Endothelial cell of umbilical vein (primary cell): ENCODE measurements around the gene SRGAP3.

Experiments used
- EZH2 ChIP-seq: IDR thresholded peaks from 2 replicates; pipeline ENCODE4 v1.6.1; 2012; ENCODE audit warnings: borderline replicate concordance, low read depth, mild to moderate bottlenecking, moderate library complexity, low read length, inconsistent platforms; ENCODE audit not compliant: severe bottlenecking
- POLR2AphosphoS5 ChIP-seq: IDR thresholded peaks from 2 replicates; pipeline ENCODE4 v1.6.1; 2012; ENCODE audit warnings: low read depth, mild to moderate bottlenecking, control low read depth, low read length, moderate library complexity; ENCODE audit not compliant: insufficient read depth
- TF ChIP-seq, protein P1 (sequence below): IDR thresholded peaks from 2 replicates; pipeline ENCODE4 v1.6.1; 2011; ENCODE audit not compliant: insufficient read depth, insufficient read length
- TF ChIP-seq, protein P2 (sequence below), 2 donors: IDR thresholded peaks; 1 replicate in 1 of 2; 2 replicates in 1 of 2; pipeline ENCODE4 v1.5.1; 2011; ENCODE audit warnings: low read length in 2 of 2, mild to moderate bottlenecking in 2 of 2, moderate library complexity in 2 of 2, control low read depth in 1 of 2, inconsistent platforms in 1 of 2, low read depth in 1 of 2; ENCODE audit not compliant: insufficient read depth in 1 of 2; ENCODE audit errors: extremely low read depth in 1 of 2

DNA sequence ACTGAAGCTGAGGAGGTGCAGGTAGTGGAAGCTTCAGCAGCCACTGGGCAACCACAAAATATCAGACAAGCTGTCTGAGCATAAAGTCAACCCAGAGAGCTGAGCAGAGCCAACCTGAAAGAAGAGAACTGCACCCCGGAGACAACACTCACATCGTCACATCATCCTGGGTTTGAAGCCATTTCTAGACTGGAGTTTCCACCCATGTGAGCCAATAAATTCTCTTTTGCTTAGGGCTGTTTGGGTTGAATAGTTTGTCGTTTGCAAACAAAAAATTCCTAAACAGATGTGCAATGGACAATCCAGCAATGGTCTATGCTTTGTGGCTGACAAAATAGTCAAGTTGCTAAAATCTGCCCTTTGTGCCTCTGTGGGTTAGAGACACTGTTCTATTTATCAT lies 270.9 kb downstream of the SRGAP3 start:
- TF ChIP-seq, protein P1, sequence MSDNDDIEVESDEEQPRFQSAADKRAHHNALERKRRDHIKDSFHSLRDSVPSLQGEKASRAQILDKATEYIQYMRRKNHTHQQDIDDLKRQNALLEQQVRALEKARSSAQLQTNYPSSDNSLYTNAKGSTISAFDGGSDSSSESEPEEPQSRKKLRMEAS, result no peak
- TF ChIP-seq EZH2 (no peak), POLR2AphosphoS5 (no peak)
- TF ChIP-seq, protein P2, sequence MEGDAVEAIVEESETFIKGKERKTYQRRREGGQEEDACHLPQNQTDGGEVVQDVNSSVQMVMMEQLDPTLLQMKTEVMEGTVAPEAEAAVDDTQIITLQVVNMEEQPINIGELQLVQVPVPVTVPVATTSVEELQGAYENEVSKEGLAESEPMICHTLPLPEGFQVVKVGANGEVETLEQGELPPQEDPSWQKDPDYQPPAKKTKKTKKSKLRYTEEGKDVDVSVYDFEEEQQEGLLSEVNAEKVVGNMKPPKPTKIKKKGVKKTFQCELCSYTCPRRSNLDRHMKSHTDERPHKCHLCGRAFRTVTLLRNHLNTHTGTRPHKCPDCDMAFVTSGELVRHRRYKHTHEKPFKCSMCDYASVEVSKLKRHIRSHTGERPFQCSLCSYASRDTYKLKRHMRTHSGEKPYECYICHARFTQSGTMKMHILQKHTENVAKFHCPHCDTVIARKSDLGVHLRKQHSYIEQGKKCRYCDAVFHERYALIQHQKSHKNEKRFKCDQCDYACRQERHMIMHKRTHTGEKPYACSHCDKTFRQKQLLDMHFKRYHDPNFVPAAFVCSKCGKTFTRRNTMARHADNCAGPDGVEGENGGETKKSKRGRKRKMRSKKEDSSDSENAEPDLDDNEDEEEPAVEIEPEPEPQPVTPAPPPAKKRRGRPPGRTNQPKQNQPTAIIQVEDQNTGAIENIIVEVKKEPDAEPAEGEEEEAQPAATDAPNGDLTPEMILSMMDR (IDR thresholded peaks at IDR 0.05; ENCODE audit: extremely low read depth in 1 of 2, insufficient read depth in 1 of 2, low read depth in 1 of 2, low read length in 2 of 2), result no peak
